GM21825 (cell line): ENCODE data around the gene MAGI3.
"Not testable (repeated sequence)": the region's sequence is repeated elsewhere in the genome, so short reads cannot be mapped to it uniquely, and the experiment has no call there.

Source experiments
- ATAC-seq: cut with Tn5 transposase; IDR thresholded peaks from one replicate; pipeline ENCODE4 v1.9.1; 2021; ENCODE audit warnings: mild to moderate bottlenecking, moderate library complexity; ENCODE audit not compliant: unreplicated experiment

MAGI3 gene

GRCh38 chr1:113683384-113684152, 293.3 kb downstream of the MAGI3 start:
- ATAC-seq, result no peak

DNA sequence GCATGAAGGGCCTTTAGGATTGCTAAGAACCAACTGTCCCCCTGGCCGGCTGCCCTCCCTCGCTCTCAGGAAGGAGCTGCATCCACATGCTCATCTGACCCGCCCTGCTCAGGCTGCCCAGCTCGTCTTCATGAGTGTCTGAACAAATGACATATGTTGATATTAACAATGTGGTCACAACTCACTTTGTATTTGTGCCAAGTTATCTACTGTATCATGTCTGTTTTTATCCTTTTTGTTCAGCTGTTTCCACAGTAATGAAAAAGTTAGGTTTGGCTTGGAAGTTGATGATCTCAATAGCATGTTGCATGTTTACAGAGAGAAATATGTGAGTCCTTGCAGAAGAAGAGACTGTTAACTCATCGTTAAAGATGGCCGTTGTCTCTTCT, 293.8 kb downstream of the MAGI3 start:
- no peak for ATAC-seq

DNA sequence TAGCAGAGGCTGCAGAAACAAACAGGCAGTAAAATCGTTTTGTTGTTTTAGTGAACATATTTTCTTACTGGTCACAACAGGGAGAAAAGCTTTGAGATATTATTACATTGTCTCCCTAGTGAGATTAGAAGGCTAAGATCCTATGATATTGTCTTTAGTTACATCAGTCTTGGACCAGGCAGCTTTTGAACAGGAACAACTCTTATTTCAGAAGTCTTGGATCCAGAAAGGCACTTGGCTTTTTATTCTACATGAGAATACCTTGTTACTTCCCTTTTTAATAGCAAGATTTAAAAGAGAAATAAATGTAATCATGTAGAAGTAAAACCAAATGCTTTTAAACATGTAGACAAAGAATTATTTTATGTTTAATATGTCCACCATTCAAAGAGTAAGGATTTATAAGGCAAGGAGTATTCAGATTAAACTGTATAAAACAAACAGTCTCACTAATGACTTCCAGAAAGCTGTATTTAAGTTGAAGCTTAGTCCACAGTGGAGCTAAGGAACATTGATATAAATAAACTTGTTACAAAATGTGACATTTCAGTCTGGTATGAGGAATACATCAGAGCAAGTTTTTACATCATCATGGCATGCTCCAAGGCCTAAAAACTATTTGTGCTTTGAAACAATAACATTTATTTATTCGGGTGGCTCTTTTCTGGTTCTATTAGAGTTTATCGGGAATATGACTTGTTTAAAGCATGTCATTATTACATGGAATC, 296.7 kb downstream of the MAGI3 start:
- no peak for ATAC-seq

- ATAC-seq, result no peak
Measured at GRCh38 chr1:113691184-113691583, 300.9 kb downstream of the MAGI3 start.

- no peak for ATAC-seq
Measured at GRCh38 chr1:113692342-113692741, 302.0 kb downstream of the MAGI3 start.

GRCh38 chr1:113692824-113693431, 302.6 kb downstream of the MAGI3 start:
- ATAC-seq, result no peak

- ATAC-seq, result no peak
Measured at GRCh38 chr1:113694910-113695309, 304.6 kb downstream of the MAGI3 start.

DNA sequence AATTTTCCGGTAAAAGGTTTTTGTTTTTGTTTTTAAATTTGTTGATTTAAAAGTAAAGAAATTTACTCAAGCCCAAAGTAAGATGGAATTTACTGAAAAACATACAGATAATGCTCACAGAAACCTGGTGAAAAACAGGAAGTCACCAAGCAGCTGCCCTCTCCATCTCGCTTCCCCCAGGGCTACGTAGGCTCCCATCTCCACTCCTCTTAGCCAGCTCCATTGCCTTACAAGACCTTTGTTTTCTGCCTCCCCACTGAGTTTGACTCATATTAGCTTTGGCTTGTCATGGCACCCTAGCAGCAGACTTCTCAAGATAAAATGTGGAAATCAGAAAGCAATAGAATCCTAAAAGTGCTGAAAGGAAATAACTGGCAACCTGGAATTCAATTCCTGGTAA, 311.1 kb downstream of the MAGI3 start:
- no peak for ATAC-seq

DNA sequence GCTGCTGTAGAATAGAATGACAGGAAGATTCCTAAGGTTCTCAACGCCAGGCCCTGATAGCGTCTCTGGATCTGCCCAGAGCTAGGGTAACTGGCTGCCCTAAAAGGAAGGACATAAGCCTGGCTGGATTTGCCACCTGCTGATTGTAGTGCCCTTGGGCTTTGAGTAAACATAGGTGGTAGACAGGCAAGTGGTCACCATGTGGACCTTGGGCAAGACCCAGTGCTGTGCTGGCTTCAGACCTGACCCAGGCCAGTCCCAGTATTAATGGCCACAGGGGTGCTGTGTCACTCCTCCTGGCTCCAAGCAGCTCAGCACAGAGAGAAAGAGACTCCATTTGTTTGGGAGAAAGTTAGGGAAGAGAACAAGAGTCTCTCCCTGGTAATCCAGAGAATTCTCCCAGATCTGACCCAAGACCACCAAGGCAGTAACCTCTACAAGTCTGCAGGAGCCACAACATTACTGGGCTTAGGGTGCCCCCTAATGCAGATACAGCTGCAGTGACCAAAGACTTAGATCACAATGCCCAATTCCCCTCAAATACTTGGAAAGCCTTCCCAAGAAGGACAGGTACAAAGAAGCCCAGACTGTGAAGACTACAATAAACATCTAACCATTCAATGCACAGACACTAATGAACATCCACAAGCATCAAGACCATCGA, 324.4 kb downstream of the MAGI3 start:
- ATAC-seq, result no peak

- ATAC-seq, result not testable (repeated sequence)
Measured at GRCh38 chr1:113717506-113717905, 327.2 kb downstream of the MAGI3 start.

DNA sequence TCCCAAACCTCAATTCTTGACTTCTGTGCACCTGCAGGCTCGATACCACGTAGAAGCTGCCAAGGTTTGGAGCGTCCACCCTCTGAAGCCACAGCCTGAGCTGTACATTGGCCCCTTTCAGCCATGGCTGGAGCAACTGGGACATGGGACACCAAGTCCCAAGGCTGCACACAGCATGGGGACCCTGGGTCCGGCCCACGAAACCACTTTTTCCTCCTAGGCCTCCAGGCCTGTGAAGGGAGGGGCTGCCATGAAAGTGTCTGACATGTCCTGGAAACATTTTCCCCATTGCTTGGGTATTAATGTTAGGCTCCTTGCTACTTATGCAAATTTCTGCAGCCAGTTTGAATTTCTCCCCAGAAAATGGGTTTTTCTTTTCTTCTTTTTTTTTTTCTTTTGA, 328.3 kb downstream of the MAGI3 start:
- not testable (repeated sequence) for ATAC-seq

DNA sequence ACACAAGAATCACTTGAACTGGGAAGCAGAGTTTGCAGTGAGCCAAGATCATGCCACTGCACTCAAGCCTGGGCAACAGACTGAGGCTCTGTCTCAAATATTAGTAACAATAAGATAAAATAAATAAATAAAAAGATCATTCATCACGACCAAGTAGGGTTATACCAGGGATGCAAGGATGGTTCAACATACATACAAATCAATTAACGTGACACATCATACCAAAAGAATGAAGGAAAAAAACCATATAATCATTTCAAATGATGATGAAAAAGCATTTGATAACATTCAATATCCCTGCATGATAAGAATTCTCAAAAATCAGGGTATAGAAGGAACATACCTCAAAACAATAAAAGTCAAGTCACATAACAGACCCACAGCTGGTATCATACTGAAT, 330.7 kb downstream of the MAGI3 start:
- no peak for ATAC-seq

DNA sequence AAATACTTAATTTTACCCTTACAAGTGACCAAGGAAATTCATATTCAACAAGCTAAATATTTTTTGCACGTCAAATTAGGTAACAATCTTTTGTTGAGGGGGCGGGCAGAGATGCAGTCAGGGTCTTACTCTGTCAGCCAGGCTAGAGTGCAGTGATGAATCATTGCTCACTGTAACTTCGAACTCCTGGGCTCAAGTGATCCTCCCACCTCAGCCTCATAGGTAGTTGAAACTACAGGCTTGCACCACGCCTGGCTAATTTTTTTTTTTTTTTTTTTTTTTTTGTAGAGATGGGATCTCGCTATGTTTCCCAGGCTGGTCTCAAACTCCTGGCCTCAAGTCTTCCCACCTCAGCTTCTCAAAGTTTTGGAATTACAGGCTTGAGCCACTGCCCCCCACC, 342.5 kb downstream of the MAGI3 start:
- no peak for ATAC-seq

GRCh38 chr1:113734357-113735055, 344.2 kb downstream of the MAGI3 start:
- no peak for ATAC-seq
